Activated naive CD4-positive, alpha-beta T cell treated with anti-CD3 and anti-CD28 coated beads, Interleukin-2, amount 50 U/mL, for 16 hours (primary cell): Measurements from ENCODE around the gene CREB1.

Experiments
- DNase-seq: peaks from one replicate; pipeline ENCODE4 v3.0.0-alpha.2; 2020

Gene CREB1

DNA sequence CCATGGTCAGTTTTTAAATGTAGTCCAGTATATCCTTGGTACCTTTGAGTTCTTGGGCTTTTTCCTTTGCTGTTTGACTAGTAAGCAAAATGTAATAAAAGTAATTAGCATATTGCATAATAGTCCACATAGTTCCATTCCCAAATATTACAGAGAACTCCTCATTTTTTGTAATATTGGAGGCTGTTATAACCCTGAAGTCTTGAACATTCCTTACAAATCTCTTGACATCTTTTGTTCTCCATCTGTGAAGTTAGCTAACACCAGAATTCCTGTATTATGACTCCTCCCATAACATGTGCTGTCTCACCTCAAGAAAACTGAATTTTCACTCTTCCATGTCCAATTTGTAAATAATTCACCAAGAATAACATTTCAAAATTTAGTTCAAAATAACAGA, 17.1 kb downstream of the CREB1 start:
- DNase-seq: no peak

DNA sequence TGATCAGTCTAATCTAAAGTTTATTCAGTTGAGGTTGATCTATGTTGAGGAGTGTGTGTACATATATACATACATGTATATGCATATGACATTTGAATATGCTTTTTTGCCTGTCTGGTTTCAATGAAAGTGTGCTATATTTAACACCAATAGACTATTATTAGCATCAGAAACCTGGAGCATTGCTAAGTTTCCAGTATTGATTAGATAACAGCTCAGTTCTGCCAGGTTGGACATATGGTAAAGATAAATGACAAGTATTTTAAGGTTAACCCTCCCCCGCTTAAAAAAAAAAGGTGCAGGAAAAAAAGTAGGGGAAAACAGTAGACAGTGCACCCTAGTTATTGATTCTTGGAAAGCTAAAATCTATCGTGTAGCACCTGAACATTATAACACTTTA, 19.4 kb downstream of the CREB1 start:
- DNase-seq: no peak

GRCh38 chr2:207558079-207558491, 28.3 kb downstream of the CREB1 start:
- DNase-seq: no peak

DNA sequence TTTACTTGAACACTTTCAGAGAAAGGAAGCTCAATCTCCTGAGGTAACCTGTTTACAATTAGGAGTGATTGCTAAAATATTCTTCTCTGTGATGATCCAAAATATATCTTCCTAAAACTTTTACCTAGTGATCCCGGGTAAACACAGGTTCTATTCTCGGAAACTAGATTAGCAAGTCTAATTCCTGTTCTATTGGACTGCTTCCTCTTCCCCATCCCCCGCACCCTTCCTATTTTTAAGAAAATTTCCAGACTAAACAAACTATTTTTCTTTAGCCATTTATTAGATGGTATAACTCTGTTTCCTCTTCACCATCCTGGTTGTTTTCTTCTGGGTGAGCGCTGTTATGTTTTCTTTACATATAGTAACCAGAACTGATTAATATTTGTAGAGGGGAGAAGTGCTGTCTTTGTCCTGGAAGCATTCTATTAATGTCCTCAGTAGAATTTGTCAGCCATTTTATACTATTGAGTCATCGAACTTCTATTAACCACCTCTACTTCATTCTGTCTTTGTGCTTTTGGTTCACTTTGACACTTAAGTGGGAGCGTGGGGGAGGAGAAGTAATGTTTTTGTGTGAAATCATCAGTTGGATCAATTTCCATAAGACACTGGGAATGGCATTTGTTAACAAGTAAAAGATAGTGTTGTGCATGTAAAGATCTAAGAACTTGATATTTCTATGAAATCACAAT, 31.8 kb downstream of the CREB1 start:
- no peak for DNase-seq

GRCh38 chr2:207565736-207566500, 36.2 kb downstream of the CREB1 start:
- DNase-seq: no peak

- no peak for DNase-seq
These were observed 37.9 kb downstream of the CREB1 start for GRCh38 chr2:207567671-207568070.

GRCh38 chr2:207571370-207571769, 41.6 kb downstream of the CREB1 start:
- no peak for DNase-seq

DNA sequence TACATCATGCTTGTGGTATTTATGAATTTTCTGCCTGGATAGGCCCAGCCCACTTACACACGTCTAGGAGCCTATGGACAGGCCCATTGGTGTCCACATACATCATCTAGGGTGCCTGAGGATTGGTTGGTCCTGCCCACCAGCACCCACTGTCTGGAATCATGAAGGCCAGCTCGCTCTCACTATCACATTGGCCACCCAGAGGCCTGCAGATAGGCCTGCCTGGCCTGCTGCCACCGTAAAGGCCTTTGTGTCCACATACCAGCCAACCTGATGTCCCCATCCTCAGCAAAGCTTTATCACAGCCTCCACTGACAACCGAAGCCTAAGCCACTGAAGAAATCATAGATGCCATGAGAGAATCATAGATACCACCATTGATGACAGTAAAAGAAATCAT, 55.2 kb downstream of the CREB1 start:
- no peak for DNase-seq

DNA sequence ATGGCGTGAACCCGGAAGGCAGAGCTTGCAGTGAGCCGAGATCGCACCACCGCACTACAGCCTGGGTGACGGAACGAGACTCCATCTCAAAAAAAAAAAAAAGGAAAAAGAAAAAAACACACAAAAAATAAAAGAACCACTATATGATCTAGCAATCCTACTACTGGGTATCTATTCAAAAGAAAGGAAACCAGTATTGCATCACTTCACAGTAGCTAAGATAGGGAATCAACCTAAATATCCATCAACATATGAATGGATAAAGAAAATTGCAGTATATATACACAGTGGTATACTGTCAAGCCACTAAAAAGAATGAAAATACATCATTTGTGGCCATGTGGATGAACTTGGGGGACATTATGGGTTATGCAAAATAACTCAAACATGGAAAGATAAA, 57.5 kb downstream of the CREB1 start:
- DNase-seq: no peak

DNA sequence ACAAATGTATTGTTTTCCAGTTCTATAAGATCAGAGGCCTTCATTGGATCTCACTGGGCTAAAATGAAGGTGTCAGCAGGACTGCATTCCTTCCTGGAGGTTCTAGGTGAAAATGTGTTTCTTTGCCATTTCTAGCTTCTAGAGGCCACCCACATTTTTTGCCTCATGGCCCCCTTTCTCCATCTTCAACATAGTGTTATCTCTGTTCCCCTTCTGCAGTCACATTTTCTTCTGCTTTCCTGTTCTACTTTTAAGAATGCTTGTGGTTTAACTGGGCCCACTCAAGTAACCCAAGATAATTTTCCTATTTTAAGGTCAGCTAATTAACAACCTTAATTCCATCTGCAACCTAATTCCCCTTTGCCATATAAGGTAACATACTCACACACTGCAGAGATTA, 59.4 kb downstream of the CREB1 start:
- no peak for DNase-seq

- DNase-seq: no peak
These were observed 63.5 kb downstream of the CREB1 start for GRCh38 chr2:207593277-207593676.

DNA sequence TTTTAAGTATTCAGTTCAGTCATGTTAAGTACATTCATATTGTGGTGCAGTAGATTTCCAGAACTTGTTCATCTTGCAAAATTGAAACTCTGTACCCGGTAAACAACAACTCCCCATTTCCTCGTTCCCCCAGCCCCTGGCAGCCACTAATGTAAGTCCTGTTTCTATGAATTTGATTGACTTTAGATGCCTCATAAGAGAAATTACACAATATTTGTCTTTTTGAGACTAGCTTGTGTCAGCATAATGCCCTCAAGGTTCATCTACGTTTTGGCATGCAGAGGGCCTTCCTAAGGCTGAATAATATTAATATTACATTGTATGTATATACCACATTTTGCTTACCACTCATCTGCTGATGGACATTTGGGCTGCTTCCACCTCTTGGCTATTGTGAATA, 64.5 kb downstream of the CREB1 start:
- no peak for DNase-seq

DNA sequence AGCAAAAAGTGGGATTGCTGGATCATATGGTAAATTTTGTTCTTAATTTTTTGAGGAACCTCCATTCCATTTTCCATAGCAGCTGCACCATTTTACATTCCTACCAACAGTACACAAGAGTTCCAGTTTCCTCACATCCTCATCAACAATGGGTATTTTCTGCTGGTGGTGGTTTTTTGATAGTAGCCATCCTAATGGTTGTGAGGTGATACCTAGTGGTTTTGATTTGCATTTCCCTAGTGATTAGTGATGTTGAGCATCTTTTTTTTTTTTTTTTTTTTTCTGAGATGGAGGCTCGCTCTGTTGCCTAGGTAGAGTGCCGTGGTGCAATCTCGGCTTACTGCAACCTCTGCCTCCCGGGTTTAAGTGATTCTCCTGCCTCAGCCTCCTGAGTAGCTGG, 65.0 kb downstream of the CREB1 start:
- no peak for DNase-seq

DNA sequence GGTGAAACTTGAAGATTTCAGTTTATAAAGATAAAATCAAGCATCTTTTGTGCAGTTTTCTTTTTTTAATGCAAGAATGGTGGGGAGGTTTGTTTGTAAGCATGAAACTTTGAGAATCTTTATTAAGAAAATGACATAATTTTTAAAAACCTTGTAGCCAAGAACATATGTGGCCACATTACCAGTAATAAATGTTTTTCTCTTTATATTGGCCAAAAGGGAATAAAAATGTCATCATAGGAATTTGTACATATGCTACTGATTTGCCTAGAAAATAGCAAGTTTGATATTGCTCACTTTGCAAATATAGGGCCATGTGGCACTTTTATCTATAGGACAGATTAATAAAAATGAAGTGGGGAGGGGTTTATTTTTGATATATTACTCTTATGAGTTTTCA, 69.9 kb downstream of the CREB1 start:
- no peak for DNase-seq

DNA sequence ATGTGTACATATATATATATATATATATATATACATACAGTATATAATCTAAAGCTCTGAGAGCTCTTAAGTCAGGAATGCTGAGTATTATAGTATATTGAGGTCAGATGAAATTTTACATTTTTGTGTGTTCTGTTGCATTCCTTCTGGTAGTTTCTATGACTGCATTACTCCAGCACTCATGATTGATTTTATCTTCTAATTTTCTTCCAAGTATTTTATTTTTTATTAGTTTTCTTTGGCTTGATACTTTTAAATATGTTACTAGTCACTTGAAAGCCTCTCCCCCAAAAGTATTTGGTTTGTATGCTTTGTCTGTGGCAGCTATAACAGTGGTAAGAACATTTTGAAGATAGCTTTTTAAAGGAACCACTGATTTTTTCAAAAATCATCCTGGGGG, 70.5 kb downstream of the CREB1 start:
- no peak for DNase-seq

- DNase-seq: no peak
These were observed 72.0 kb downstream of the CREB1 start for GRCh38 chr2:207601774-207602173.

- no peak for DNase-seq
These were observed 73.7 kb downstream of the CREB1 start for GRCh38 chr2:207603486-207603885.

GRCh38 chr2:207606399-207606798, 76.6 kb downstream of the CREB1 start:
- no peak for DNase-seq

DNA sequence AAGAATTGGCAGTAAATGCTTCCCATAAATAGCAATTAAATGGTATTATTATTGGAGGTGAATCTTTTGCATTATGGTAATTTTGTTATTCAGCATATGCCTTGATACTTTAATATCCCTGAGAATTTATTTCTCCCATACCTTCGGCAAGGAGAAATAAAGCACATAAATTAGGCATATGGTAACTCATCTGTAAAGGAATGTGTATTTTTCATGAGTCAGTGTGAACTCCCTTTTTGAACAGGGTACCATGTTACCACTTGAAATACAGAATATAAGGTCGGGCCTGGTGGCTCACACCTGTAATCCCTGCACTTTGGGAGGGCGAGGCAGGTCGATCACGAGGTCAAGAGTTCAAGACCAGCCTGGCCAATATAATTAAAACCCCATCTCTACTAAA, 77.1 kb downstream of the CREB1 start:
- DNase-seq: no peak

DNA sequence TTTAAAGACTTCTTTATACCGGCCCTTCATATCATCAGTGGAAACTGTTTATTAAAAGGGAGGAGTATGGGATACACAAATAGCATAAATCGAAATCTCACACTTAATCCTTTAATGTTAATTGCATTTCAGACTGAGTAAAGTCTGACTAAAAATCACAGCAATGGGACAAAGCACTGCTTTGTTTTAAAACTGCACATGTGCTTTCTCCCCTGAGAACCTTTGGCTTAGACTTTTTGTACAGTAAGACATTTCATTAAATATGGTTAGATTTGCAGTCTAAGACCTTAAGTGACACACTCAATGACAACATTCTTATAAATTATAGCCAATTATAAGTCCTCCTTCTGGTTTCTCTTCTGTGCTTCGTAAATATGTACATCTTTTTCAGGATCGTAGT, 83.0 kb downstream of the CREB1 start:
- no peak for DNase-seq

DNA sequence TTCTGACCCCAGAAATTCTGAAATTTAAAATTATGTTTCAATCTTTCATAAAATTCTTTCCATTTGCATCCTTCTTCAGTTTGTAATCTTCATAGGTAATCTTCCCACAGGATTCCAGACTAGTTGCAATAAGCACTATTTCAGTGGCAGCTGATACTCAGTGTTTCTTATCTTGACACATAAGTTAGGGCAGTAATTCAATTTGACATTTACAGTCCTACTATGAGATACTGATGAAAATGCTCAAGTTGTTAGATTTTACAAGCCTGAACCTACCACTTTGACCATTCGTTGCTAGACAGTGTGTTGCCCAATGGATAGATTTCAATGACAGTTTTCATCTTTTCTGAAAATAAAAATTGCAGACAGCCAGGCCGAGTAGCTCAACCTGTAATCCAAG, 85.1 kb downstream of the CREB1 start:
- DNase-seq: no peak

- DNase-seq: no peak
These were observed 86.4 kb downstream of the CREB1 start for GRCh38 chr2:207616185-207616584.

- DNase-seq: no peak
These were observed 87.4 kb downstream of the CREB1 start for GRCh38 chr2:207617011-207617671.

GRCh38 chr2:207619764-207620203, 90.0 kb downstream of the CREB1 start:
- no peak for DNase-seq
